ENCODE results near the gene PAN3.

- TF ChIP-seq CTCF (IDR thresholded peaks at IDR 0.05) (no peak), POLR2A (IDR thresholded peaks at IDR 0.05) (no peak), EP300 (IDR thresholded peaks at IDR 0.05) (no peak), POLR2AphosphoS5 (IDR thresholded peaks at IDR 0.05) (no peak)
Measured at GRCh38 chr13:28185256-28185655, 46.9 kb downstream of the PAN3 start.
